Endothelial cell of umbilical vein (primary cell): ENCODE measurements around the gene SLC26A6.

Experiments
- EZH2 ChIP-seq: IDR thresholded peaks from 2 replicates; pipeline ENCODE4 v1.6.1; 2012; ENCODE audit warnings: borderline replicate concordance, low read depth, mild to moderate bottlenecking, moderate library complexity, low read length, inconsistent platforms; ENCODE audit not compliant: severe bottlenecking
- POLR2A ChIP-seq: IDR thresholded peaks from 2 replicates; pipeline ENCODE4 v1.6.1; 2012; ENCODE audit warnings: low read depth, mild to moderate bottlenecking, control low read depth, low read length
- TF ChIP-seq, protein P1 (sequence below), 2 donors: IDR thresholded peaks; 1 replicate in 1 of 2; 2 replicates in 1 of 2; pipeline ENCODE4 v1.5.1; 2011; ENCODE audit warnings: low read length in 2 of 2, mild to moderate bottlenecking in 2 of 2, moderate library complexity in 2 of 2, control low read depth in 1 of 2, inconsistent platforms in 1 of 2, low read depth in 1 of 2; ENCODE audit not compliant: insufficient read depth in 1 of 2; ENCODE audit errors: extremely low read depth in 1 of 2

DNA sequence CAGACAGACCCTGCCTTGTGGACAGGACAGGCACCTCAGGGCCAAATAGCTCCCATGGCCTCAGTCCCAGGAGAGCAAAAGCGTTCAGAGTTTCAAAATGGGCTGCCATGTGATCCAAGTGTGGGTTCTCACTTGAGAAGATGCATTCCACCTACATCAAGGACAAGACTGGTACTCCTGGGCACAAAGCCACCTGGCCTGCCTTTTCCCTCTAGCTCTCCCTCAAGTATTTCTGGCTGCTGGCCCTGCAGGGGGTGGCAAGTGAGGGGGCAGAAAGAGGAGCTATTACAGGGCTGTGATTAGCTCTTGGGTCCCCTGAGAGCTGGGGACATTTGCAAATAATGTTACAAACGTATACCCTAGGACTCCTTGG, 33.7 kb downstream of the SLC26A6 start:
- TF ChIP-seq, protein P1, sequence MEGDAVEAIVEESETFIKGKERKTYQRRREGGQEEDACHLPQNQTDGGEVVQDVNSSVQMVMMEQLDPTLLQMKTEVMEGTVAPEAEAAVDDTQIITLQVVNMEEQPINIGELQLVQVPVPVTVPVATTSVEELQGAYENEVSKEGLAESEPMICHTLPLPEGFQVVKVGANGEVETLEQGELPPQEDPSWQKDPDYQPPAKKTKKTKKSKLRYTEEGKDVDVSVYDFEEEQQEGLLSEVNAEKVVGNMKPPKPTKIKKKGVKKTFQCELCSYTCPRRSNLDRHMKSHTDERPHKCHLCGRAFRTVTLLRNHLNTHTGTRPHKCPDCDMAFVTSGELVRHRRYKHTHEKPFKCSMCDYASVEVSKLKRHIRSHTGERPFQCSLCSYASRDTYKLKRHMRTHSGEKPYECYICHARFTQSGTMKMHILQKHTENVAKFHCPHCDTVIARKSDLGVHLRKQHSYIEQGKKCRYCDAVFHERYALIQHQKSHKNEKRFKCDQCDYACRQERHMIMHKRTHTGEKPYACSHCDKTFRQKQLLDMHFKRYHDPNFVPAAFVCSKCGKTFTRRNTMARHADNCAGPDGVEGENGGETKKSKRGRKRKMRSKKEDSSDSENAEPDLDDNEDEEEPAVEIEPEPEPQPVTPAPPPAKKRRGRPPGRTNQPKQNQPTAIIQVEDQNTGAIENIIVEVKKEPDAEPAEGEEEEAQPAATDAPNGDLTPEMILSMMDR (IDR thresholded peaks at IDR 0.05; ENCODE audit: extremely low read depth in 1 of 2, insufficient read depth in 1 of 2, low read depth in 1 of 2, low read length in 2 of 2): no peak
- no peak for TF ChIP-seq EZH2
- no peak for TF ChIP-seq POLR2A
